ENCODE data around the gene RAVER2. TPM values are rescaled to one million over a fixed set of nuclear protein-coding genes. Genes with fewer than 3 reads are reported as not detected.

The RAVER2 gene
- total RNA-seq, 1 experiment from 2014 or later, result 12.9 TPM

GRCh38 chr1:64877151-64877550 is 132.3 kb downstream of the RAVER2 start:
- Mint-ChIP-seq H3K4me3 (ENCODE audit: unreplicated experiment) (no peak overlapping the region), H3K27me3 (ENCODE audit: insufficient read depth, unreplicated experiment) (no peaks in the 10 kb centered on the region), H3K27ac (ENCODE audit: unreplicated experiment) (no peak overlapping the region), H3K36me3 (ENCODE audit: insufficient read depth, unreplicated experiment) (peaks cover 18% of the 10 kb centered on the region), H3K4me1 (ENCODE audit: low read depth, unreplicated experiment) (no peaks in the 10 kb centered on the region), H3K9me3 (ENCODE audit: unreplicated experiment) (no peaks in the 10 kb centered on the region)
- no TSS peak for BruUV-seq (replicated peaks)
- ChIA-PET CTCF (no interaction called here), POLR2A (no interaction called here)
- no peak for TF ChIP-seq CTCF (IDR thresholded peaks at IDR 0.05; ENCODE audit: insufficient read depth in 1 of 2, low read depth in 1 of 2, low read length in 1 of 2, severe bottlenecking in 1 of 2, unreplicated experiment in 1 of 2)
- no peaks in the 10 kb centered on the region for H3K36me3 ChIP-seq (ENCODE audit: control insufficient read depth, insufficient read depth, low read length)
- intact Hi-C loops (cut with micrococcal nuclease; ENCODE audit: unreplicated experiment), result no loop called here
- H3K4me1 ChIP-seq, result no peaks in the 10 kb centered on the region
- no peak overlapping the region for H3K4me3 ChIP-seq (ENCODE audit: low read depth, low read length)
- no peaks in the 10 kb centered on the region for H3K27me3 ChIP-seq (replicated peaks; ENCODE audit: control insufficient read depth, insufficient read depth, low read length)
- DNase-seq, result no peak
- no peaks in the 10 kb centered on the region for H3K9me3 ChIP-seq

DNA sequence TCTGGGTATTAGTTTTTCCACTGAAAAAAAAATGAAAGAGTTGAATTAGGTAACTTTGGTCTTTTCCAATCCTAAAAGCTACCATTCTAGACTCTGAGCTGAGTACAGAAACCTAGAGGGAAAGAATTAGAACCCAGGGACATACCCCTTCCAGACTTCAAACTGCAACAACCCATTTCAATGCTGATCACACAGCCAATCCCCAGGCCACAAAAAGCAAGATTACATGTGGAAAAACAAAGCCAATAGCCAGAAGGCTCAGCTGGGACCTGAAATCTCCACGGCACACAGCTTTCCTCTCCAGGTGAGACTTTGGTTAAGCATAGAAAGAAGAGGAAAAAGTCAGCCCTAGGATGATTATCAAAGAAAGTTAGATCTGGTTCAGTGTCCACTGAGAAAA is 132.7 kb downstream of the RAVER2 start:
- no peaks in the 10 kb centered on the region for H3K4me1 Mint-ChIP-seq (ENCODE audit: low read depth, unreplicated experiment)
- intact Hi-C loops (cut with micrococcal nuclease; ENCODE audit: unreplicated experiment), result no loop called here
- CTCF ChIA-PET, result no interaction called here
- peaks cover 18% of the 10 kb centered on the region for H3K36me3 Mint-ChIP-seq (ENCODE audit: insufficient read depth, unreplicated experiment)
- H3K4me1 ChIP-seq, result no peaks in the 10 kb centered on the region
- H3K4me3 Mint-ChIP-seq (ENCODE audit: unreplicated experiment), result no peak overlapping the region
- H3K4me3 ChIP-seq (ENCODE audit: low read depth, low read length), result no peak overlapping the region
- no peaks in the 10 kb centered on the region for H3K9me3 ChIP-seq
- H3K27me3 Mint-ChIP-seq (ENCODE audit: insufficient read depth, unreplicated experiment), result no peaks in the 10 kb centered on the region
- H3K36me3 ChIP-seq (ENCODE audit: control insufficient read depth, insufficient read depth, low read length), result no peaks in the 10 kb centered on the region
- H3K9me3 Mint-ChIP-seq (ENCODE audit: unreplicated experiment), result no peaks in the 10 kb centered on the region
- DNase-seq, result no peak
- no peaks in the 10 kb centered on the region for H3K27me3 ChIP-seq (replicated peaks; ENCODE audit: control insufficient read depth, insufficient read depth, low read length)
- BruUV-seq (replicated peaks), result no TSS peak
- POLR2A ChIA-PET, result no interaction called here
- no peak overlapping the region for H3K27ac Mint-ChIP-seq (ENCODE audit: unreplicated experiment)
- no peak for TF ChIP-seq CTCF (IDR thresholded peaks at IDR 0.05; ENCODE audit: insufficient read depth in 1 of 2, low read depth in 1 of 2, low read length in 1 of 2, severe bottlenecking in 1 of 2, unreplicated experiment in 1 of 2)

DNA sequence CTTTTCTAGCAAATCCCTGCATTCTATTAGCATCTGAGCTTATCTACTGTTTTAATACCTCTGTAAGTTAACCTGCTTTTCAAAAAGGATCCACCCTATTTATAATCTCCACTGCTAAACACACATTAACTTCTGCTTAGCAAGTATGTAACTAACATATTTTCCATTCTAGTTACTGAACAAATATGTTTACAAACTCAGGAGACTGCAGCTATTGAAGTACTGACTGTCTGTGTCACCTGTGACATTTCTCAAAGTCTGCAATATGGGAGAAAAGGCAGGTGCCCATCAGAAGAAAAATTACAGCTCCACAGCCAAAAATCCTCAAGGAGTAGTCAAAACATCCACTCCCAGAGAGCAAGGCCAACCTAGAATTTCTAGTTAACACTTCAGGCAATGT is 133.2 kb downstream of the RAVER2 start:
- Mint-ChIP-seq H3K36me3 (ENCODE audit: insufficient read depth, unreplicated experiment) (peaks cover 18% of the 10 kb centered on the region), H3K4me1 (ENCODE audit: low read depth, unreplicated experiment) (no peaks in the 10 kb centered on the region), H3K27me3 (ENCODE audit: insufficient read depth, unreplicated experiment) (no peaks in the 10 kb centered on the region), H3K4me3 (ENCODE audit: unreplicated experiment) (no peak overlapping the region), H3K27ac (ENCODE audit: unreplicated experiment) (no peak overlapping the region), H3K9me3 (ENCODE audit: unreplicated experiment) (no peaks in the 10 kb centered on the region)
- Histone ChIP-seq H3K27me3 (replicated peaks; ENCODE audit: control insufficient read depth, insufficient read depth, low read length) (no peaks in the 10 kb centered on the region), H3K9me3 (no peaks in the 10 kb centered on the region), H3K36me3 (ENCODE audit: control insufficient read depth, insufficient read depth, low read length) (no peaks in the 10 kb centered on the region), H3K4me1 (no peaks in the 10 kb centered on the region), H3K4me3 (ENCODE audit: low read depth, low read length) (no peak overlapping the region)
- ChIA-PET CTCF (no interaction called here), POLR2A (no interaction called here)
- BruUV-seq (replicated peaks), result no TSS peak
- no peak for DNase-seq
- TF ChIP-seq CTCF (IDR thresholded peaks at IDR 0.05; ENCODE audit: insufficient read depth in 1 of 2, low read depth in 1 of 2, low read length in 1 of 2, severe bottlenecking in 1 of 2, unreplicated experiment in 1 of 2), result no peak
- intact Hi-C loops (cut with micrococcal nuclease; ENCODE audit: unreplicated experiment), result no loop called here
